Vagina (tissue), 2 donors: Measurements from ENCODE around the gene ALG8. TPM values are rescaled to one million over a fixed set of nuclear protein-coding genes. Genes with fewer than 3 reads are reported as not detected.

Experiments used
- DNase-seq, 2 donors: peaks; one replicate each; pipeline ENCODE4 v3.0.0-alpha.2; 2017; ENCODE audit errors: extremely low spot score in 2 of 2
- H3K27ac ChIP-seq: fragments of 200-600 bp; sonication (generic); one replicate; pipeline ENCODE4 v1.5.1; 2019
- H3K27me3 ChIP-seq: fragments of 200-600 bp; sonication (generic); one replicate; pipeline ENCODE4 v1.5.1; 2019
- H3K36me3 ChIP-seq, 2 donors: fragments of 200-600 bp; sonication (generic); one replicate each; pipeline ENCODE4 v1.5.1; 2017 to 2019
- H3K4me1 ChIP-seq: fragments of 200-600 bp; sonication (generic); one replicate; pipeline ENCODE4 v1.5.1; 2019
- H3K4me3 ChIP-seq, 2 donors: fragments of 200-600 bp; sonication (generic); 1 replicate in 1 of 2; 2 replicates in 1 of 2; pipeline ENCODE4 v1.5.1; 2016 to 2019
- H3K9me3 ChIP-seq: fragments of 200-600 bp; sonication (generic); one replicate; pipeline ENCODE4 v1.5.1; 2019
- POLR2A ChIP-seq, 2 donors: fragments of 450-650 bp; IDR thresholded peaks; one replicate each; pipeline ENCODE4 v1.6.1; 2017; ENCODE audit warnings: antibody characterized with exemption in 2 of 2, mild to moderate bottlenecking in 2 of 2, moderate library complexity in 2 of 2
- POLR2AphosphoS5 ChIP-seq, 2 donors: sonication (generic); formaldehyde crosslinking; IDR thresholded peaks; one replicate each; pipeline ENCODE4 v1.9.0; 2017; ENCODE audit warnings: antibody characterized with exemption in 2 of 2, mild to moderate bottlenecking in 2 of 2, low read depth in 1 of 2; ENCODE audit not compliant: insufficient read depth in 1 of 2
- intact Hi-C: fragments of 100-400 bp; cut with DNase I; formaldehyde crosslinking; loops from one replicate; pipeline ENCODE4 v1.15.1; 2023
- total RNA-seq: library from RNA; depleted of rRNA; stranded (reverse); fragments of >200 nt; gene quantifications from one replicate; pipeline ENCODE4 v1.2.3, GENCODE V29; 2016
- TF ChIP-seq, protein P1 (sequence below), 3 experiments: fragments of 450-650 bp in 2 of 3; fragments of 200-600 bp in 1 of 3; sonication (generic) in 1 of 3; IDR thresholded peaks; one replicate each; pipeline ENCODE4 v1.5.1; 2017 to 2019; ENCODE audit warnings: antibody characterized with exemption in 3 of 3, mild to moderate bottlenecking in 2 of 3, moderate library complexity in 2 of 3

ALG8 gene
- total RNA-seq, 1 donor from 2014 or later: 20.9 TPM

DNA sequence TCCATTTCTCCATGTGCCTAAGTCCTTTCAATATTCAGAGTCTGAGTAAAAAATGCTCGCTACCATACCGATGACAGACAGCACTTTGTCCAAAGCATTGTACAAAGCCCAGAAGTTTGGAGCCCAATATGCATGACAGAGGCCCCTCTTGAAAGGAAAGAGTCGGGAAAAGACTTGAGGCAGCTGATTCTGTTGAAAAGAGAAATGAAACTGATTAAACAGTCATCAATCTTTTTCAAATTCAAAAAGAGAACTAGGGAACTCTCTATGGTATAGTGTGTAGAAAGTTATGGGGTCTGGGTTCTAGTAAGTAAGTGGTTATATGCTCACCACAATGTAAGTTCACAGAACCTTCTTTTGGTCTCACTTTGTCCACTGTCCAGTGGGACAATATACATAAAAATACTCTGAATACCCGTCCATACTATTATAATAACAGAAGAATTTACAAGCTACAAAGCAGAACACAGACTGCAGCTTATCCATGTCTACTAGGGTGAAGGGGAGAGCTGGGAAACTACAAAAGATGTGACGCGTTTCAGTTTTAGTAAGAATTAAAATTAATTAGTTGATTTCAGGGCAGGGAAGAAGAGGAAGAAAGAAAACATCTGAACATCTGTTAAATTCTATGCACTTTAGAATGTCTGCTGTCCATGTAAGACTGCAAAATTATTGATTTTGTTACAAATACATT lies 26.7 kb downstream of the ALG8 start:
- Histone ChIP-seq H3K36me3 (peaks cover 0 to 30% of the 10 kb centered on the region in 2 donors), H3K27me3 (no peaks in the 10 kb centered on the region), H3K4me1 (no peaks in the 10 kb centered on the region)

DNA sequence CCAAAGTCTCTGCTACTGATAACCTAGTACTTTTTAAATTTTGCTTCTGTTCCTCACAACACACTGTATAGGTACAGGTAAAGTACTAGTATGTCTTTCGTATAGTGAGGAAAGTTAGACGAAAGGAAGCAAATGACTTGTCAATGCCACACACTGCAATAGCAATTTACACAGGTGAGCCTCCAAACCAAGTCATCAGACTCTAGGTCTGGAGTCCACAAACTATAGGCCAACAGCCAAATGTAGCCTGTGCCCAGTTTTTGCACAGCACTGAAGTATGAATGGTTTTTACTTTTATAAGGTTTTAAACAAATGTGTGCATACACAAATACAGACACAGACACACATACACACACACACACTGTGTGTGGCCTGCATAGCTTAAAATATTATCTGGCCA lies 28.1 kb downstream of the ALG8 start:
- intact Hi-C loops: no loop called here
- no peak overlapping the region for H3K27ac ChIP-seq
- DNase-seq: no peak
- H3K4me3 ChIP-seq: no peak overlapping the region
- H3K4me1 ChIP-seq: no peaks in the 10 kb centered on the region
- H3K9me3 ChIP-seq: no peaks in the 10 kb centered on the region
- H3K36me3 ChIP-seq: peaks cover 0 to 30% of the 10 kb centered on the region in 2 donors
- TF ChIP-seq POLR2A (IDR thresholded peaks at IDR 0.05): no peak
- no peaks in the 10 kb centered on the region for H3K27me3 ChIP-seq

More for the DNA sequence above, 26.7 kb downstream of the ALG8 start:
- Histone ChIP-seq H3K4me3 (no peak overlapping the region), H3K27ac (no peak overlapping the region), H3K9me3 (no peaks in the 10 kb centered on the region)
- no peak for DNase-seq
- intact Hi-C loops: no loop called here
- TF ChIP-seq, protein P1, sequence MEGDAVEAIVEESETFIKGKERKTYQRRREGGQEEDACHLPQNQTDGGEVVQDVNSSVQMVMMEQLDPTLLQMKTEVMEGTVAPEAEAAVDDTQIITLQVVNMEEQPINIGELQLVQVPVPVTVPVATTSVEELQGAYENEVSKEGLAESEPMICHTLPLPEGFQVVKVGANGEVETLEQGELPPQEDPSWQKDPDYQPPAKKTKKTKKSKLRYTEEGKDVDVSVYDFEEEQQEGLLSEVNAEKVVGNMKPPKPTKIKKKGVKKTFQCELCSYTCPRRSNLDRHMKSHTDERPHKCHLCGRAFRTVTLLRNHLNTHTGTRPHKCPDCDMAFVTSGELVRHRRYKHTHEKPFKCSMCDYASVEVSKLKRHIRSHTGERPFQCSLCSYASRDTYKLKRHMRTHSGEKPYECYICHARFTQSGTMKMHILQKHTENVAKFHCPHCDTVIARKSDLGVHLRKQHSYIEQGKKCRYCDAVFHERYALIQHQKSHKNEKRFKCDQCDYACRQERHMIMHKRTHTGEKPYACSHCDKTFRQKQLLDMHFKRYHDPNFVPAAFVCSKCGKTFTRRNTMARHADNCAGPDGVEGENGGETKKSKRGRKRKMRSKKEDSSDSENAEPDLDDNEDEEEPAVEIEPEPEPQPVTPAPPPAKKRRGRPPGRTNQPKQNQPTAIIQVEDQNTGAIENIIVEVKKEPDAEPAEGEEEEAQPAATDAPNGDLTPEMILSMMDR (IDR thresholded peaks at IDR 0.05): no peak
- TF ChIP-seq POLR2AphosphoS5 (IDR thresholded peaks at IDR 0.05; ENCODE audit: insufficient read depth in 1 of 2, low read depth in 1 of 2) (no peak), POLR2A (IDR thresholded peaks at IDR 0.05) (no peak)

- Histone ChIP-seq H3K36me3 (peaks cover 0 to 30% of the 10 kb centered on the region in 2 donors), H3K27ac (no peak overlapping the region), H3K27me3 (no peaks in the 10 kb centered on the region), H3K9me3 (no peaks in the 10 kb centered on the region), H3K4me1 (no peaks in the 10 kb centered on the region), H3K4me3 (no peak overlapping the region)
- intact Hi-C loops: no loop called here
- no peak for DNase-seq
- TF ChIP-seq POLR2AphosphoS5 (IDR thresholded peaks at IDR 0.05; ENCODE audit: insufficient read depth in 1 of 2, low read depth in 1 of 2) (no peak), POLR2A (IDR thresholded peaks at IDR 0.05) (no peak)
Observed at GRCh38 chr11:78110830-78111229, 28.6 kb downstream of the ALG8 start.

DNA sequence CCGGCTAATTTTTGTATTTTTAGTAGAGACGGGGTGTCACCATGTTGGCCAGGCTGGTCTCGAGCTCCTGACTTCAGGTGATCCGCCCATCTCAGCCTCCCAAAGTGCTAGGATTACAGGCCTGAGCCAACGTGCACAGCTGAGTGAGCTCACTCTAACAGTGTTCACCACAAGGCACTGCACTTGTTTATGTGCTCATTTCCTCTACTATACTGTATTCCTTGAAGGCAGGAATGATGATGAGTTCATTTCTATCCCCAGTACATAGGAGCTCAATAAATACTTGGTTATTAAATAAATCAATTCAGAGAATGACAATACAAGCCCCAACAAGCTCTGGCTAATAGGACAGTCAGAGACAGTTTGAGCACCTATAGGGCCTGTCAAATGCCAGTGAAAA lies 29.1 kb downstream of the ALG8 start:
- intact Hi-C loops: no loop called here
- Histone ChIP-seq H3K4me3 (no peak overlapping the region), H3K4me1 (no peaks in the 10 kb centered on the region), H3K27me3 (no peaks in the 10 kb centered on the region), H3K36me3 (peaks cover 0 to 30% of the 10 kb centered on the region in 2 donors), H3K27ac (no peak overlapping the region), H3K9me3 (no peaks in the 10 kb centered on the region)
- TF ChIP-seq POLR2AphosphoS5 (IDR thresholded peaks at IDR 0.05; ENCODE audit: insufficient read depth in 1 of 2, low read depth in 1 of 2) (no peak), POLR2A (IDR thresholded peaks at IDR 0.05) (no peak)
- TF ChIP-seq, protein P1 (IDR thresholded peaks at IDR 0.05): no peak
- DNase-seq: no peak

DNA sequence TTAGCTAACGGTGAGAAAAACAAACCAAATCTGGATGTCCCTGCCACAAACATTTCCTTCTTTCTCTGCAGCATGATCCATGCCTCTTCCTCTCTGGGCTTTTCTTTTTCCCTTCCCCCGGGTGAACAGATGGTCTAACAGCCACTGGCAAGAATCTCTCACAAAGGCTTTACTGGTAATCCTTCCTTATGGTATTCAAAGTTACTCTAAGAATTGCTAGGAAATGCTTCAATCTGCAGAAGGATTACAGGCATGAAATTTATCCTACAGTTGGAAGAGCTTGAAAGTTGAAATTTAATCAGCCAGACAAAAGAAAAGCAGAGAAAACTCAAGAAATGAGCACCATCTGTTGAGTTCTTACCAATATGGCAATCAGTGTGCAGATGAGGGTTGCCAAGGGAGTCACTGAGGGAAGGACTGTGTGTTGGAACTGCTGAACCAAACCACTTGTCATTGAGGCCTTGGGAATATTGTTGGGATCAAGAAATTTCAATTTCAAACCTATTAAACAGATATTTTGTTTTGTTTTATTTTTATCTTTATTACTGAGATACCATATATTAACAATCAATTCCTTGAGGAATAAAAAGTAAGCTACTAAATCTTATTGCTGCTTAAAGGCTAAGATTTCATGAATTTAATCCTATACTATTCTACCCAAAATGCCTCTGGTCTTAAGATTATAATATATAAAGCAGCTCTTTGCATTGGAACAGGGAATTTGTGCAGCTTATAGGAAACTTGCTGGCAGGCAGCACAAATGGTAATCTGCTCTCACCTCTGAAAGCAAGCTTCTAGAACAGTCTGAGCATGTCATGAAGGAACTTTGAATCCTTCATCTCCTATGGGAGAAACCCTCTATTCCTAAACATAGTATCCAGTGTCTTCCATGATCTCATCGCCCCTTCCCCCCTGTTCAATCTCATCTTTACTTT lies 30.1 kb downstream of the ALG8 start:
- no peak for DNase-seq
- Histone ChIP-seq H3K27ac (no peak overlapping the region), H3K4me3 (no peak overlapping the region), H3K9me3 (no peaks in the 10 kb centered on the region), H3K4me1 (no peaks in the 10 kb centered on the region), H3K36me3 (peaks cover 0 to 30% of the 10 kb centered on the region in 2 donors), H3K27me3 (no peaks in the 10 kb centered on the region)
- intact Hi-C loops: no loop called here
- no peak for TF ChIP-seq POLR2AphosphoS5 (IDR thresholded peaks at IDR 0.05; ENCODE audit: insufficient read depth in 1 of 2, low read depth in 1 of 2)
- TF ChIP-seq, protein P1 (IDR thresholded peaks at IDR 0.05): no peak
- TF ChIP-seq POLR2A (IDR thresholded peaks at IDR 0.05): no peak
